ENCODE measurements around the gene SNRNP200. TPM values are rescaled to one million over a fixed set of nuclear protein-coding genes. Genes with fewer than 3 reads are reported as not detected.

The SNRNP200 gene
- 202 and 208 TPM in 2 replicates for total RNA-seq (2021)
- percentile 89 among the genes with signal in this experiment for Bru-seq, nascent RNA
- percentile 90 among the genes with signal in this experiment for BruChase-seq, experiment 1, labeled RNA remaining after a 2-hour chase
- BruChase-seq, experiment 2, labeled RNA remaining after a 6-hour chase, result percentile 97 among the genes with signal in this experiment
- long read RNA-seq, full-length matches to known transcripts, result 94 of 340 reads
- long read RNA-seq, partial matches to known transcripts, result 175 of 340 reads
- long read RNA-seq, other reads (novel, unspliced or antisense), result 71 of 340 reads

GRCh38 chr2:96305091-96305978, at the start of gene SNRNP200:
Gene SNRNP200, minus strand, starts transcription at chr2:96305546. Its CDS starts 109 bp downstream, at chr2:96305437.
- peaks cover 15% of the 10 kb centered on the region for H3K4me1 ChIP-seq (ENCODE audit: insufficient read depth, low read length, poor library complexity, severe bottlenecking)
- DNase-seq (ENCODE audit: low spot score), result peak; percentile 96
- H3K9me3 ChIP-seq (ENCODE audit: low read depth, low read length, poor library complexity, severe bottlenecking), result no peaks in the 10 kb centered on the region
- H3K4me3 ChIP-seq (ENCODE audit: low read depth, low read length, poor library complexity, severe bottlenecking), result peak within 1 kb of the TSS; percentile 94
- intact Hi-C loops (cut with micrococcal nuclease; ENCODE audit: unreplicated experiment), result loop anchor here (1.0 kb wide), 1 partner anchor 39 kb away; the partner anchor contains the start of gene CIAO1
- H3K27me3 ChIP-seq (replicated peaks; ENCODE audit: insufficient read depth, low read depth, low read length, poor library complexity), result no peaks in the 10 kb centered on the region
- CTCF ChIA-PET, result no interaction called here
- peak within 1 kb of the TSS; percentile 90 for H3K27ac ChIP-seq (ENCODE audit: low read depth, low read length, poor library complexity, severe bottlenecking)
- POLR2A ChIA-PET (ENCODE audit: low non-redundant PET), result interaction anchor here (0.6 to 0.7 kb wide), 4 partner anchors 9 to 59 kb away, joined by 3 read pairs; no protein-coding TSS in a partner anchor
- TF ChIP-seq CTCF (conservative IDR thresholded peaks at IDR 0.05; ENCODE audit: low read depth, low read length) (no peak), EZH2 (IDR thresholded peaks at IDR 0.05; ENCODE audit: borderline replicate concordance, low read depth, low read length, poor library complexity, severe bottlenecking) (no peak)
- peaks cover 40% of the 10 kb centered on the region for H3K36me3 ChIP-seq (ENCODE audit: insufficient read depth, low read length, poor library complexity, severe bottlenecking)
- no TSS peak for BruUV-seq (replicated peaks)

- BruUV-seq (replicated peaks), result no TSS peak
- intact Hi-C loops (cut with micrococcal nuclease; ENCODE audit: unreplicated experiment), result no loop called here
- H3K4me3 ChIP-seq (ENCODE audit: low read depth, low read length, poor library complexity, severe bottlenecking), result no peak overlapping the region
- CTCF ChIA-PET, result no interaction called here
- H3K27me3 ChIP-seq (replicated peaks; ENCODE audit: insufficient read depth, low read depth, low read length, poor library complexity), result no peaks in the 10 kb centered on the region
- no peak for DNase-seq (ENCODE audit: low spot score)
- H3K4me1 ChIP-seq (ENCODE audit: insufficient read depth, low read length, poor library complexity, severe bottlenecking), result peaks cover 14% of the 10 kb centered on the region
- no peaks in the 10 kb centered on the region for H3K9me3 ChIP-seq (ENCODE audit: low read depth, low read length, poor library complexity, severe bottlenecking)
- POLR2A ChIA-PET (ENCODE audit: low non-redundant PET), result no interaction called here
- TF ChIP-seq CTCF (conservative IDR thresholded peaks at IDR 0.05; ENCODE audit: low read depth, low read length), result no peak
- TF ChIP-seq EZH2 (IDR thresholded peaks at IDR 0.05; ENCODE audit: borderline replicate concordance, low read depth, low read length, poor library complexity, severe bottlenecking), result no peak
- peaks cover 94% of the 10 kb centered on the region for H3K36me3 ChIP-seq (ENCODE audit: insufficient read depth, low read length, poor library complexity, severe bottlenecking)
- no peak overlapping the region for H3K27ac ChIP-seq (ENCODE audit: low read depth, low read length, poor library complexity, severe bottlenecking)
Observed at GRCh38 chr2:96354492-96354891, 49.1 kb upstream of the SNRNP200 start.

GRCh38 chr2:96353606-96354101, 48.3 kb upstream of the SNRNP200 start:
- BruUV-seq (replicated peaks), result no TSS peak
- POLR2A ChIA-PET (ENCODE audit: low non-redundant PET), result no interaction called here
- peaks cover 94% of the 10 kb centered on the region for H3K36me3 ChIP-seq (ENCODE audit: insufficient read depth, low read length, poor library complexity, severe bottlenecking)
- peak overlapping the region; percentile 62 for H3K27ac ChIP-seq (ENCODE audit: low read depth, low read length, poor library complexity, severe bottlenecking)
- intact Hi-C loops (cut with micrococcal nuclease; ENCODE audit: unreplicated experiment), result no loop called here
- DNase-seq (ENCODE audit: low spot score), result peak; percentile 67
- H3K4me3 ChIP-seq (ENCODE audit: low read depth, low read length, poor library complexity, severe bottlenecking), result no peak overlapping the region
- no peaks in the 10 kb centered on the region for H3K27me3 ChIP-seq (replicated peaks; ENCODE audit: insufficient read depth, low read depth, low read length, poor library complexity)
- H3K9me3 ChIP-seq (ENCODE audit: low read depth, low read length, poor library complexity, severe bottlenecking), result no peaks in the 10 kb centered on the region
- TF ChIP-seq EZH2 (IDR thresholded peaks at IDR 0.05; ENCODE audit: borderline replicate concordance, low read depth, low read length, poor library complexity, severe bottlenecking) (no peak), CTCF (conservative IDR thresholded peaks at IDR 0.05; ENCODE audit: low read depth, low read length) (no peak)
- H3K4me1 ChIP-seq (ENCODE audit: insufficient read depth, low read length, poor library complexity, severe bottlenecking), result peaks cover 14% of the 10 kb centered on the region
- CTCF ChIA-PET, result no interaction called here
